Measurements from ENCODE around the gene SUN1. TPM values are rescaled to one million over a fixed set of nuclear protein-coding genes. Genes with fewer than 3 reads are reported as not detected.

The SUN1 gene
- total RNA-seq, 3 donors from 2014 or later (not counting 1 experiment from before 2014, with no cell fraction given) = 40.2 to 63.5 (median 48.0) TPM

DNA sequence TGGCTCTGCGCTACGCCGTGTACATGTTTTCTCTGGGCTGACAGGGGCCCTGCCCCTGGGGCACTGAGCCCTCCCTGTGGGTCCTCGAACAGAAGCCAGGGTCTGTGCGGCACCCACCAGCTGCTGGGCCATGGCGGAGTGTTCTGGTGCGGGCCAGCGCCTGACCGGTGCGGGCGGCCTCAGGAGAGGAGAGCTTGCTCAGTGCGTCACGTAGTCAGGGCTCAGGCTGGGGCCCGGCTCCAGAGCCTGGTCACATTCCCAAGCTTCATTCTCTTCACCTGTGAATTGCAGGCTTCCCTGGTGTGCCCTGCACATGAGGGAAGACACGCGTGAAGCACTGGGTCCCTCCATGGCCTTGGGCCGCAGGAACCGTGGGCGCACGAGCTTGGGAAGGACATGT lies 59.5 kb downstream of the SUN1 start:
- no peak for ATAC-seq
- no peak overlapping the region for H3K4me3 Mint-ChIP-seq
- Histone ChIP-seq H3K4me3 (ENCODE audit: low read length) (no peak overlapping the region), H3K36me3 (ENCODE audit: control insufficient read depth, insufficient read depth, low read length) (peaks cover 73% of the 10 kb centered on the region), H3K27me3 (ENCODE audit: control insufficient read depth, insufficient read depth, low read length) (no peaks in the 10 kb centered on the region), H3K4me1 (ENCODE audit: control insufficient read depth, insufficient read depth, low read length) (no peaks in the 10 kb centered on the region), H3K27ac (ENCODE audit: low read length) (no peak overlapping the region), H3K9me3 (ENCODE audit: control insufficient read depth, insufficient read depth, low read length) (no peaks in the 10 kb centered on the region)
- TF ChIP-seq, protein P1, sequence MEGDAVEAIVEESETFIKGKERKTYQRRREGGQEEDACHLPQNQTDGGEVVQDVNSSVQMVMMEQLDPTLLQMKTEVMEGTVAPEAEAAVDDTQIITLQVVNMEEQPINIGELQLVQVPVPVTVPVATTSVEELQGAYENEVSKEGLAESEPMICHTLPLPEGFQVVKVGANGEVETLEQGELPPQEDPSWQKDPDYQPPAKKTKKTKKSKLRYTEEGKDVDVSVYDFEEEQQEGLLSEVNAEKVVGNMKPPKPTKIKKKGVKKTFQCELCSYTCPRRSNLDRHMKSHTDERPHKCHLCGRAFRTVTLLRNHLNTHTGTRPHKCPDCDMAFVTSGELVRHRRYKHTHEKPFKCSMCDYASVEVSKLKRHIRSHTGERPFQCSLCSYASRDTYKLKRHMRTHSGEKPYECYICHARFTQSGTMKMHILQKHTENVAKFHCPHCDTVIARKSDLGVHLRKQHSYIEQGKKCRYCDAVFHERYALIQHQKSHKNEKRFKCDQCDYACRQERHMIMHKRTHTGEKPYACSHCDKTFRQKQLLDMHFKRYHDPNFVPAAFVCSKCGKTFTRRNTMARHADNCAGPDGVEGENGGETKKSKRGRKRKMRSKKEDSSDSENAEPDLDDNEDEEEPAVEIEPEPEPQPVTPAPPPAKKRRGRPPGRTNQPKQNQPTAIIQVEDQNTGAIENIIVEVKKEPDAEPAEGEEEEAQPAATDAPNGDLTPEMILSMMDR (IDR thresholded peaks at IDR 0.05) = no peak
- 98% methylated on average over 20 of the region's 20 CpGs for WGBS (ENCODE audit: insufficient coverage)
- no peaks in the 10 kb centered on the region for H3K9me3 Mint-ChIP-seq
- intact Hi-C loops (cut with micrococcal nuclease) = no loop called here
- DNase-seq = no peak
- H3K27me3 Mint-ChIP-seq (ENCODE audit: low read depth in 2 of 2) = no peaks in the 10 kb centered on the region
- peaks cover 6% of the 10 kb centered on the region for H3K36me3 Mint-ChIP-seq
- H3K4me1 Mint-ChIP-seq = peaks cover 0 to 21% of the 10 kb centered on the region in 2 donors
- H3K27ac Mint-ChIP-seq = no peak overlapping the region

DNA sequence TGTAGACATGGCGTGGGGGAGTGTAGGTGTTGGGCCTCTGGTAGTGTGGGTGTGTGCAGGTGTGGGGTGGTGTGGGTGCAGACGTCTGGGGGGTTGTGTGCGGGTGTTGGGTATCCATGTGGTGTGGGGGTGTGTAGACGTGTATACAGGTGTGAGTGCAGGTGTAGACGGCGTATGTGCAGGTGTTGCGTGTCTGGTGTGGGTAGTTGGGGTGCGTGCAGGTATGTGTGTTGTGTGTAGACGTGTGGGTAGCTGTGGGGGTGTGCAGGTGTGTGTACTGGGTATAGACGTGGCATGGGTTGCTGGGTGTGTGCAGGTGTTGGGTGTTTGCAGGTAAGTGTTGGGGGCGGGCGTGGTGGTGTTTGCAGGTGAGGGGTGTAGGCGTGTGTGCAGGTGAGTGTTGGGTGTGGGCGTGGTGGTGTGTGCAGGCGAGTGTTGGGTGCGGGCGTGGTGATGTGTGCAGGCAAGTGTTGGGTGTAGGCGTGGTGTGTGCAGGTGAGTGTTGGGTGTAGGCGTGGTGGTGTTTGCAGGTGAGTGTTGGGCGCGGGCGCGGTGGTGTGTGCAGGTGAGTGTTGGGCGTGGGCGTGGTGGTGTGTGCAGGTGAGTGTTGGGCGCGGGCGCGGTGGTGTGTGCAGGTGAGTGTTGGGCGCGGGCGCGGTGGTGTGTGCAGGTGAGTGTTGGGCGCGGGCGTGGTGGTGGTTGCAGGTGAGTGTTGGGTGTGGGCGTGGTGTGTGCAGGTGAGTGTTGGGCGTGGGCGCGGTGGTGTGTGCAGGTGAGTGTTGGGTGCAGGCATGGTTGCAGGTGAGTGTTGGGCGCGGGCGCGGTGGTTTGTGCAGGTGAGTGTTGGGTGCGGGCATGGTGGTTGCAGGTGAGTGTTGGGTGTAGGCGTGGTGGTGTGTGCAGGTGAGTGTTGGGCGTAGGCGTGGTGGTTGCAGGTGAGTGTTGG lies 60.6 kb downstream of the SUN1 start:
- Histone ChIP-seq H3K27ac (ENCODE audit: low read length) (no peak overlapping the region), H3K27me3 (ENCODE audit: control insufficient read depth, insufficient read depth, low read length) (no peaks in the 10 kb centered on the region), H3K9me3 (ENCODE audit: control insufficient read depth, insufficient read depth, low read length) (no peaks in the 10 kb centered on the region), H3K4me1 (ENCODE audit: control insufficient read depth, insufficient read depth, low read length) (no peaks in the 10 kb centered on the region), H3K36me3 (ENCODE audit: control insufficient read depth, insufficient read depth, low read length) (peaks cover 69% of the 10 kb centered on the region), H3K4me3 (ENCODE audit: low read length) (no peak overlapping the region)
- Mint-ChIP-seq H3K9me3 (no peaks in the 10 kb centered on the region), H3K27me3 (ENCODE audit: low read depth in 2 of 2) (no peaks in the 10 kb centered on the region), H3K36me3 (peaks cover 6% of the 10 kb centered on the region), H3K4me1 (peaks cover 0 to 21% of the 10 kb centered on the region in 2 donors), H3K27ac (peak overlapping the region; percentile 46 to 78), H3K4me3 (no peak overlapping the region)
- WGBS (ENCODE audit: insufficient coverage) = 97% methylated on average over 42 of the region's 48 CpGs
- no peak for DNase-seq
- TF ChIP-seq, protein P1 (IDR thresholded peaks at IDR 0.05) = no peak
- no peak for ATAC-seq
- intact Hi-C loops (cut with micrococcal nuclease) = no loop called here

DNA sequence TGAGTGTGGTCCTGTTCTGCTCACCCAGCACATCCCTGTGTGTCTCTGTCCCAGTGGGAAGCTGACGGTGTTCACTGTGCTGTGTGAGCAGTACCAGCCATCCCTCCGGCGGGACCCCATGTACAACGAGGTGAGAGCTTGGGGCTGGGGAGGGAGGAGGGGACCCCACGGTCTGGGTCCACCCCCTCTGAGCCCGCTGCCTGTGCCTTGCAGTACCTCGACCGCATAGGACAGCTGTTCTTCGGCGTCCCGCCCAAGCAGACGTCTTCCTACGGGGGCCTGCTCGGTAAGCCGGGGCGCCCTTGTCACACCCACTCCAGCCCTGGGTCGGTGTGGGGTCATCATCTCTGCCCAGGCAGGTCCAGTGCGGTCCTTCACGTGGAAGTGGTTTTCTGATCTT lies 61.4 kb downstream of the SUN1 start:
- intact Hi-C loops (cut with micrococcal nuclease) = no loop called here
- Mint-ChIP-seq H3K9me3 (no peaks in the 10 kb centered on the region), H3K27me3 (ENCODE audit: low read depth in 2 of 2) (no peaks in the 10 kb centered on the region), H3K36me3 (peaks cover 6% of the 10 kb centered on the region), H3K4me3 (no peak overlapping the region), H3K4me1 (peaks cover 0 to 19% of the 10 kb centered on the region in 2 donors), H3K27ac (peak overlapping the region; percentile 46 to 78)
- WGBS (ENCODE audit: insufficient coverage) = 97% methylated on average over 19 of the region's 19 CpGs
- Histone ChIP-seq H3K27ac (ENCODE audit: low read length) (no peak overlapping the region), H3K27me3 (ENCODE audit: control insufficient read depth, insufficient read depth, low read length) (no peaks in the 10 kb centered on the region), H3K36me3 (ENCODE audit: control insufficient read depth, insufficient read depth, low read length) (peaks cover 67% of the 10 kb centered on the region), H3K9me3 (ENCODE audit: control insufficient read depth, insufficient read depth, low read length) (no peaks in the 10 kb centered on the region), H3K4me1 (ENCODE audit: control insufficient read depth, insufficient read depth, low read length) (no peaks in the 10 kb centered on the region), H3K4me3 (ENCODE audit: low read length) (no peak overlapping the region)
- TF ChIP-seq, protein P1 (IDR thresholded peaks at IDR 0.05) = no peak
- no peak for DNase-seq
- ATAC-seq = no peak

Measured in natural killer cell (primary cell).